Ascending aorta (tissue), 2 donors: ENCODE results near the gene DCC. TPM values are rescaled to one million over a fixed set of nuclear protein-coding genes. Genes with fewer than 3 reads are reported as not detected.

Experiments
- DNase-seq, 2 donors: peaks; one replicate each; pipeline ENCODE4 v3.0.0-alpha.2; 2019; ENCODE audit warnings: low spot score in 2 of 2
- H3K27ac ChIP-seq, 2 donors: fragments of 200-600 bp; sonication (generic); one replicate each; pipeline ENCODE4 v1.5.1; 2016 to 2017; ENCODE audit warnings: mild to moderate bottlenecking in 1 of 2
- H3K27me3 ChIP-seq: fragments of 200-600 bp; sonication (generic); one replicate; pipeline ENCODE4 v1.5.1; 2017
- H3K36me3 ChIP-seq, 2 donors: fragments of 200-600 bp; sonication (generic); one replicate each; pipeline ENCODE4 v1.5.1; 2016
- H3K4me1 ChIP-seq, 2 donors: fragments of 200-600 bp; sonication (generic); one replicate each; pipeline ENCODE4 v1.5.1; 2016 to 2017; ENCODE audit warnings: mild to moderate bottlenecking in 1 of 2
- H3K4me3 ChIP-seq, 2 donors: fragments of 200-600 bp; sonication (generic); one replicate each; pipeline ENCODE4 v1.5.1; 2016 to 2017; ENCODE audit warnings: mild to moderate bottlenecking in 1 of 2
- H3K9me3 ChIP-seq, 2 donors: fragments of 200-600 bp; sonication (generic); one replicate each; pipeline ENCODE4 v1.5.1; 2016
- CTCF ChIP-seq, 3 experiments: fragments of 200-600 bp in 2 of 3; fragments of 450-650 bp in 1 of 3; sonication (generic) in 2 of 3; IDR thresholded peaks; one replicate each; pipeline ENCODE4 v1.5.1; 2016 to 2019; ENCODE audit warnings: antibody characterized with exemption in 3 of 3, mild to moderate bottlenecking in 1 of 3, moderate library complexity in 1 of 3
- intact Hi-C: fragments of 100-400 bp; cut with DNase I; formaldehyde crosslinking; loops from one replicate; pipeline ENCODE4 v1.15.1; 2023
- total RNA-seq: library from RNA; depleted of rRNA; stranded (reverse); fragments of >200 nt; gene quantifications from one replicate; pipeline ENCODE4 v1.1.0, GENCODE V29; 2016

The DCC gene
- total RNA-seq, 1 donor from 2014 or later, result not detected

GRCh38 chr18:52570975-52571374 lies 231.0 kb downstream of the DCC start:
- Histone ChIP-seq H3K27ac (no peak overlapping the region), H3K36me3 (no peaks in the 10 kb centered on the region), H3K4me3 (no peak overlapping the region), H3K4me1 (no peaks in the 10 kb centered on the region), H3K27me3 (no peaks in the 10 kb centered on the region), H3K9me3 (no peaks in the 10 kb centered on the region)
- TF ChIP-seq CTCF (IDR thresholded peaks at IDR 0.05), result no peak
- intact Hi-C loops, result no loop called here
- DNase-seq, result no peak

- Histone ChIP-seq H3K4me3 (no peak overlapping the region), H3K36me3 (no peaks in the 10 kb centered on the region), H3K27me3 (no peaks in the 10 kb centered on the region), H3K27ac (no peak overlapping the region), H3K4me1 (no peaks in the 10 kb centered on the region), H3K9me3 (no peaks in the 10 kb centered on the region)
- TF ChIP-seq CTCF (IDR thresholded peaks at IDR 0.05), result no peak
- no peak for DNase-seq
- intact Hi-C loops, result no loop called here
These were observed 232.3 kb downstream of the DCC start for GRCh38 chr18:52572036-52573000.

GRCh38 chr18:52577795-52578194 lies 237.8 kb downstream of the DCC start:
- no peak for TF ChIP-seq CTCF (IDR thresholded peaks at IDR 0.05)
- Histone ChIP-seq H3K4me1 (no peaks in the 10 kb centered on the region), H3K9me3 (no peaks in the 10 kb centered on the region), H3K27me3 (no peaks in the 10 kb centered on the region), H3K36me3 (no peaks in the 10 kb centered on the region), H3K27ac (no peak overlapping the region), H3K4me3 (no peak overlapping the region)
- intact Hi-C loops, result no loop called here
- DNase-seq, result no peak

- intact Hi-C loops, result no loop called here
- H3K4me3 ChIP-seq, result no peak overlapping the region
- no peak for DNase-seq
- H3K9me3 ChIP-seq, result no peaks in the 10 kb centered on the region
- TF ChIP-seq CTCF (IDR thresholded peaks at IDR 0.05), result no peak
- no peaks in the 10 kb centered on the region for H3K27me3 ChIP-seq
- no peak overlapping the region for H3K27ac ChIP-seq
- no peaks in the 10 kb centered on the region for H3K4me1 ChIP-seq
- H3K36me3 ChIP-seq, result no peaks in the 10 kb centered on the region
These were observed 242.1 kb downstream of the DCC start for GRCh38 chr18:52582061-52582460.

GRCh38 chr18:52582516-52582915 lies 242.5 kb downstream of the DCC start:
- Histone ChIP-seq H3K27ac (no peak overlapping the region), H3K4me1 (no peaks in the 10 kb centered on the region), H3K9me3 (no peaks in the 10 kb centered on the region), H3K36me3 (no peaks in the 10 kb centered on the region), H3K4me3 (no peak overlapping the region), H3K27me3 (no peaks in the 10 kb centered on the region)
- DNase-seq, result no peak
- TF ChIP-seq CTCF (IDR thresholded peaks at IDR 0.05), result no peak
- intact Hi-C loops, result no loop called here
